Activated CD4-positive, CD25-positive, alpha-beta regulatory T cell treated with anti-CD3 and anti-CD28 coated beads, Interleukin-2, amount 50 U/mL, for 24 hours (primary cell): ENCODE data around the gene SDK2.
A peak's percentile ranks its signal among the peaks of the same experiment; 100 is the strongest.

Experiments used
- ATAC-seq, 2 donors: fragments of 150-1000 bp; cut with Tn5 transposase; one replicate each; pipeline ENCODE4 v1.10.0; 2021; ENCODE audit warnings: mild to moderate bottlenecking in 1 of 2, moderate library complexity in 1 of 2

The SDK2 gene

GRCh38 chr17:73551144-73551543 lies 93.1 kb downstream of the SDK2 start:
- ATAC-seq = no peak

GRCh38 chr17:73550556-73550955 lies 93.7 kb downstream of the SDK2 start:
- no peak for ATAC-seq

- ATAC-seq = no peak
Observed at GRCh38 chr17:73549841-73550430, 94.3 kb downstream of the SDK2 start.

DNA sequence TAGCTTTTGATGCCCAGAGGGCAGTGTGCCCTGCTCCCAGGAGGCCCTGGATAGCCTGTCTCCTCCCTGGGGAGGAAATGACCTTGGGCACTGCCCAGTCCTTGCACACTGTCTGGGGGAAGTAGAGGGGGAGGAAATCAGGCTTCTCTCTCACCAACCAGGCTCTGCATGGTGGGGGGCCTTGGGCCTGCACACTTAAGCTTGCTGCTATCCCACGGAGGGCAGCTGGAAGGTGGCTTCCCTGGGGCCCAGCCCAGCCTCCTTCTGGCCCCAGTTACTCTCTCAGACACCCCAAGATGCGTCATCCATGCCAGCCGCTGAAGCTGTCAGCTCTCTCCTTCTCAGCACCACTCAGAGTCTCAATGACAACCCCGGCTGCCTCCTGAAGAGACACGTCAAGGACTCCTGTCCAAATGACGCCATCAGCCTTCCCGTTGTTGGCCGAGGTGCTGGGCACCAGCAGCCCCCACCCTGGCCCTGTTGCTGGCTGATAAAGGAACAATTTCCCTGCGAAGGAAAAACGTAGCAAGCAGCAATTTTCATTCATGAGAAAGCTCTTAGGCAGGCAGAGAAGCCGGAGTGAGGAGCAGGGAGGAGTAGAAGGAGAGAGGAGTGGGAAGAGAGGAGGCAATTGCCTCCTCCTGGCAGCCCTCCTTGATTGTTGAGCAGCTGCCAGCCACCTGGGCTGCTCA lies 95.5 kb downstream of the SDK2 start:
- no peak for ATAC-seq

GRCh38 chr17:73547790-73548189 lies 96.5 kb downstream of the SDK2 start:
- no peak for ATAC-seq

GRCh38 chr17:73546770-73547536 lies 97.3 kb downstream of the SDK2 start:
- peak in 1 of 2 donors; percentile 38 for ATAC-seq

DNA sequence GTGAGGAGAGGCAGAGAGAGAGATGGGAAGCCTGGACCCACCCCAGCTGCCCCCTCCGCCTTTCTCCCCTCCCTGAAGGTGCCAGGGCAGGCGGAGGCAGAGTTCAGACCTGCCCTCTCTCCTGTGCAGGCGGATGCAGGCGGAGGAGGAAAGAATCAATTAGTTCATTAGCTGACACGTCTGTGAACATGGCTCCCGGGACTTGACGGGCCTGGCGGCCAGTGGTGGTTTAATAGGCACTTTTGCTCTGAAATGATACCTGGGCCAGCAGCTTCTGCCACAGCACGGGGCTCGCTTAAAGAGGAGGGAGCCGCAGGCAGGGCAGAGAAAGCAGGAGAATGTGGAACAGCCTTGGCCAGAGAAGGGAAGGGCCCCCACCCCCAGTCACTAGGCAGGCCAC lies 98.1 kb downstream of the SDK2 start:
- ATAC-seq = no peak

DNA sequence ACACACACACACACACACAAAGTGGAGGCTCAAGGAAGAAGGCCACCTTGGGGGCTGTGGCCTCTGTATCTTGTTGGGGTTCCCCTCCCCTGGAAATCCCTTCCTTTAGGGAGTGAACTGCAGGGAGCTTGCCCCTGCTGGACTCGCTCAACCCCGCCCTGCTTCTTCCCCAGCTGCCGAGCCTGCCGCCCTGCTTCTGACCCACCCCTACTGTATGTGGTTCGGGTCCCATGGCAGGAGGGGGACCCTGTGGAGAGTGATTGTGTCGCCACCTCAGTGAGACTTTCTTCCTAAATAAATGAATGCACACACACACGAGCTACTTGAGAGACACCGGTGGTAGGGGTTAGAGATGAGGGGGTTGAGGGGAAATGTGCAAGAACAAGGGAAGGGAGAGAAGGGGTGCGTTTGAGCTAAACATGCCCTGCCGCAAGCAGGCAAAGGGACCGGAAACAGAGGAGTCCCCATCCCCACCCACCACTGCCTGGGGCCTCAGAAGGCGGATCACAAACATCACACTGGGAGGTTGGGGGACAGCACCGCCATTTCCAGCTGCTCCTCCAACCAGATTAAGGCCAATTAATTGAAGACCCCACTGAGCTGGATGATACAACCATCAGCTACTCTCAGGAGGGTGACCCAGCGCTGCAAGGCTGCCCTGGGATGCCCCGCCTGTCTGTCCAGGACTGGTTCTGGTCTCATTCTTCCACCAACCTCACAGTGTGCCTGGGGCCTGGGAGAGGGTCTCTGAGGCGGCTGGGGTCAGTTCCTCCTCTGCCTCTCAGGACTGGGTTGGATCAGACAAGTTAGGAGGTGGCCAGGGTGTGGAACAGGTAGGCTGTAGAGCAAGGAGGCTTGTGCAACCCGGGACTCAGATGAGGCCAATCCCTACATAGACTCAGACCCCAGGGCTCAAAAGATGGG lies 98.9 kb downstream of the SDK2 start:
- ATAC-seq = no peak

DNA sequence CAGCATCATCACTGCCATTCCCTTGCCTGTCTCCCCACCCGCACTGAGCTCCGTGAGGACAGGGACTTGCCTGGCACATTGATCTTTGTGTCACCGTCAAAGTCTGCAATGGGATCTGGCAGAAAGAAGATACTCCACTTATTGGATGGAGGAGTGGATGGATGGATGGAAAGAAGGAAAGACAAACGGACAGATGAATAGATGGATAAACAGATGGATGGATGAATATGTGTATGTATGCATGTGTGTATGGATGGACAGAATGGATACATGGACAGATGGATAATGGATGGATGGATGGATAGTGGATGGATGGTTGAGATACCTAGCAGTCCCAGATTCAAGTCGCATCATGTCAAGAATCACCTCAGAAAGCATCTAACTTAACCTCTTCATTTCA lies 99.9 kb downstream of the SDK2 start:
- ATAC-seq = no peak

- ATAC-seq = no peak
Observed at GRCh38 chr17:73542323-73542722, 101.9 kb downstream of the SDK2 start.

- no peak for ATAC-seq
Observed at GRCh38 chr17:73541561-73541981, 102.7 kb downstream of the SDK2 start.

- no peak for ATAC-seq
Observed at GRCh38 chr17:73541111-73541510, 103.1 kb downstream of the SDK2 start.

DNA sequence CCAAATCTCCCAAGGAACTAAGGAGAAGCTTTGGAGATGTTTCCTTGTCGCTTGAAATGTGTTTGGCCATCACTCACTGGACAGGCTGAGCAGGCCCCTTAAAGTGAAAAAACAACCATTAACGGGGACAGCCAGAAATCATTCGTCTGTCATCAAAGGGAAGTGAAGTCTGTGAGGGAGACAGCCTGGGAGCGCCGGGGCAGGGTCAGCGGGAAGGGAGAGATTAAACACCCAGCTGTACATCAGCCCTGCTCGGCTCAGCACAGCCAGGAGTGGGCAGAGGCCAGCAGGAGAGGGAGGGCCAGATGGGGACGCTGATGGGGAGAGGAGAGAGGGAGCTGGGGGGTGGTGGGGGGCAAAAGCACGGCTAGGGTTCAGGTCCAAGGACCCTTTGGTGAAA lies 105.1 kb downstream of the SDK2 start:
- ATAC-seq = no peak

GRCh38 chr17:73538445-73538844 lies 105.8 kb downstream of the SDK2 start:
- ATAC-seq = no peak

DNA sequence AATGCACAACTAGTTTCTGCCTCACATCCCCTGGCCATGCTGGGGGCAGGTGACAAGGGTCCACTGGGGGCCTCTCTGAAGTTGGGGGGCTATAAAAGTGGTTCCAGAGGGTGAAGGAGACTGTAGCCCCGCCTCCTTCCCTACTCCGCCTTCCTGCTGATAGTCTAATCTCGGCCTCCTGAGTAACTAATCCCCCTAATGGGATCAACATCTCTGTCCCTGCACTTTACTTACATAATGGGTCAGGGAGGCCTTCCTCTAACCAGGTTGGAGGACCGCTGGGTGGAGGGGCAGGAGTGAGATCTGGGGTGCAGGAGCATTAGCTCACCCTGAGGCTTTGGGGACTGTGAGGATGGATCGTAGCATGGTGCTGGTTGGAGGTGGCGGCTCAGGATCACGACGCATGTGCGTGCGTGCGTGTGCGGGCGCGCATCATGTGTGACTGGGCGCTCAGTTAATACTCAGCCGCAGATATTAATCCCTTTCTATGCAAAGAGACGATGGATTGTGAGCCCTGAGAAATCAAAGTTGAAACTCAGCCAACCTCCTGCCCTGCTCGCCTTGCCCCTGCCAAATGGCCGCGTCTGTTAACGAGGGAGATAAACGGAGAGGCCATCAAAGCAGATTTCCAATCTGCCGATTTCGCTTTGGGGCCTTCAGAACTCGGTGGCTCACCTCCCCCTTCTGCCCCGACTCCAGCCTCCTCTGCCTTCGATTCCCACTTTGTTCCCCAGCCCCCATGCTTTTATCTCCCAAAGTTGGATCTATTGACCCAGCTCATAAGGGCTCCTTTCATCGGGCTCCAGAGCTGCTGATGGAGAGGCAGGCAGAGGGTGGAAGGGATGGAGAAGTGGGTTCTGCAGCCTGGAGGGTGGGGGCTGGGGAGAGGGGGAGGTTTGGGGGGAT lies 107.3 kb downstream of the SDK2 start:
- no peak for ATAC-seq

GRCh38 chr17:73535746-73536145 lies 108.5 kb downstream of the SDK2 start:
- ATAC-seq = no peak

DNA sequence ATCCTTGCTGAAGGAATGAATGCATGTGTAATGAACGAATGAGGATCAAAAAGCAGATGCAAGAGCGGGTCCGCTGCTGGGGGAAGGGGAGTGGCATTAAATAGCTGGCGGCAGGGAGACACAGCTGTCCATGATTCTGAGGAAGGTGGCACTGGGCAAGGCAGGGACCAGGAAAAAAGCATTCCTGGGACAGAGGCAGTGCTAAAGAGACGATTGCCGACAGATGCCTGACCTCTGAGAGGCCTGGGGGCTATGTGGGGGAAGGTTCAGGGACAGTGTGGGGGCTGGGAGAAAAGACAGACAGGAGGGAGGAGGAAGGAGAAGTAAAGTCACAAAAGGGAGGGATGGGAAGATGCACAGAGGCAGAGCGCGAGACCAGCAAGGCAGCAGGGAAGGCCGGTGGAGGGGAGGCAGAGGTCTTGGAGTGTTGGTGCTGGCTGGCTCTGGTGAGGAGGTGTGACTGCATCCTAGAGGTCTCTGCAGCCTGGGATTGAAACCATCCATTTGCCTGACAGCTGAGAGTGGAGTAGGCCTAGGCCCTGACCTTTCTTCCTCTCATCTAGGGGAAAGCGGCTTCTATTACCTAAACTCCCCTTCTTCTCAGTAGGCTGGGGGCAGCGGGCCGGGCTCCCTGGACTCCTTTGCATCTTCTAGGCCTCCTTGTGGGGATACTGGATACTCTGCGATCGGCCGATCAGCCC lies 109.9 kb downstream of the SDK2 start:
- no peak for ATAC-seq

GRCh38 chr17:73533781-73534180 lies 110.5 kb downstream of the SDK2 start:
- no peak for ATAC-seq

DNA sequence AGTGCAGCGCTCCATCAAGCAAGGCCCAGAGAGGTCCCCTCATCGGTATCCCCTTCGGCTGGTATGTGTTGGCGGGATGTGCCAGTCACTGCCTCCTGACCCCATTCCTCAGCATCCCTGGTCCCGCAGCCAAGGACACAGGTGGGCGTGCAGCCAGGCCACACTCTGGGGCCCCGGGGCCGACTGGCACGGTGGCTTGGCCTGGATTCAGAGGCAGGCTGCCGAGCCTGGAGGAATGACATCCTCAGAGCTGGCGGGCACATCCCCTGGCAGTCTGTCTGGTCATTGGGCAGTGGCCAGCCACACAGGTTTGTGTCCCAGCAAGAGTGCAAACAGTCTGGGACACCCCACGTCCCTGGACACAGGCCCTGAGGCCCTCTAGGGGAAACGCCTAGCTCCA lies 111.1 kb downstream of the SDK2 start:
- ATAC-seq = no peak

DNA sequence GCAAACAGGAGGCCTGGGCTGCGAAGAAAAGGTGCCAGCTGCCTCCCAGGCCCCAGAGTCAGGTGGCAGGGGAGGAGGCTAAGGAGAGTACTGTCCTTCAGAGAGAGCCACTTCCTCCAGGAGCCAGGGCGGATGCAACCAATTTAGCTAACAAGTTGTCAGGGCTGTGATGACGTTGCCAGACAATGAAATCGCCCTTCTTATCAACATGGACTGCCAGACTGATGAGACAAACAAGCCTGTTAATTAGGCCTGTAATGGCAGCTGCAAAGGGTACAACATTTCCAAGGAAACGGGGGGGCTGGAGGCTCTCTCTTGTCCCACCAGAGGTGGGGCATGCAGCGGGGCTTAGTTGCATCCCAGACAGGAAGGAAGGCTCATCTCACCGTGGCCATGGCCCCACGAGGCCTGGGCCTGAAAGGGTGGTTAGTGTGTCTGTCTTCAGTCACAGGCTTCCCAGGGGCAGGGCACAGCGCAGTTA lies 111.8 kb downstream of the SDK2 start:
- no peak for ATAC-seq

DNA sequence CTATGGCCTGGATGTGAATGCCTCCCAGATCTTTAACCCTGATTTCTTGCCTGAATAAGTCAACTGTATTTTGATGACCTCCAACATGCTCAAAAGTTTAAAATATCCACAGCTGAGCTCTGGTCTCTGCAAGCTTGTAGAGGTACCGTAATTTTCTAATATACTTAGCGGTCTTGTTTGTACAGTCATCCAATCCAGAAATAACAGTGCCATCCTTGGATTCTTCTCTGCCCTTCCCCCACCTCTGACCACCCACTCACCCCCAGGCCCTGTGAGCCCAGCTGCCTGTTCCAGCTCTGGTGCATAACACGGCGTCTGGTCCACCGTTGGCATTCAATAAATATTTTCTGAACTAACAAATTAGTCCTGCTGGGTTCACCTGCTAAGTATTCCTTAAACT lies 113.1 kb downstream of the SDK2 start:
- ATAC-seq = no peak
